Astrocyte (in vitro differentiated cells and primary cell): ENCODE data around the gene TLN1.

Source experiments
- EZH2 ChIP-seq: IDR thresholded peaks from 2 replicates; pipeline ENCODE4 v1.6.1; 2012; ENCODE audit warnings: mild to moderate bottlenecking, low read length, inconsistent platforms; ENCODE audit not compliant: insufficient read depth
- TF ChIP-seq, protein P1 (sequence below): IDR thresholded peaks from 2 replicates; pipeline ENCODE4 v1.5.1; 2011; ENCODE audit warnings: low read depth, mild to moderate bottlenecking, inconsistent platforms, low read length, moderate library complexity; ENCODE audit not compliant: insufficient read depth

DNA sequence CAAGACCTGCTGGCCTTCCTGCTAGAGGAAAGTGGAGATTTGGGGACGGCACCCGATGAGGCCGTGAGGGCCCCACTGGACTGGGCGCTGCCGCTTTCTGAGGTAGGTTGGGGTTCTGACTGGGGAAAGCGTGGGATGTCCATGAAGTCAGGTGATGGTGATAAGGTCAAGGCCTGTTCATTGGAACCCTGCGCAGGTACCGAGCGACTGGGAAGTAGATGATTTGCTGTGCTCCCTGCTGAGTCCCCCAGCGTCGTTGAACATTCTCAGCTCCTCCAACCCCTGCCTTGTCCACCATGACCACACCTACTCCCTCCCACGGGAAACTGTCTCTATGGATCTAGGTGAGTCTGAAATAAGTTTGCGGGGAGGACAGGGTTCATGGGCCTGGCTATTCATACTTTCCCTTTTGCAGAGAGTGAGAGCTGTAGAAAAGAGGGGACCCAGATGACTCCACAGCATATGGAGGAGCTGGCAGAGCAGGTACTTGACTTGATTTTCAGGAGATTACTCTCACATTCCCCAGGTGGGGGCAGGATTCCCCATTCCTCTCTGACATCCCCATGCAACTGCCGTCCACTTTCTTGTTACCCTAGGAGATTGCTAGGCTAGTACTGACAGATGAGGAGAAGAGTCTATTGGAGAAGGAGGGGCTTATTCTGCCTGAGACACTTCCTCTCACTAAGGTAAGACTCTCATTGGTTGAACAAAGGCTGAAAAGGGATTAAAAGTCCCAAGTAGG, 976 bp upstream of the TLN1 start:
- no peak for TF ChIP-seq EZH2
- TF ChIP-seq, protein P1, sequence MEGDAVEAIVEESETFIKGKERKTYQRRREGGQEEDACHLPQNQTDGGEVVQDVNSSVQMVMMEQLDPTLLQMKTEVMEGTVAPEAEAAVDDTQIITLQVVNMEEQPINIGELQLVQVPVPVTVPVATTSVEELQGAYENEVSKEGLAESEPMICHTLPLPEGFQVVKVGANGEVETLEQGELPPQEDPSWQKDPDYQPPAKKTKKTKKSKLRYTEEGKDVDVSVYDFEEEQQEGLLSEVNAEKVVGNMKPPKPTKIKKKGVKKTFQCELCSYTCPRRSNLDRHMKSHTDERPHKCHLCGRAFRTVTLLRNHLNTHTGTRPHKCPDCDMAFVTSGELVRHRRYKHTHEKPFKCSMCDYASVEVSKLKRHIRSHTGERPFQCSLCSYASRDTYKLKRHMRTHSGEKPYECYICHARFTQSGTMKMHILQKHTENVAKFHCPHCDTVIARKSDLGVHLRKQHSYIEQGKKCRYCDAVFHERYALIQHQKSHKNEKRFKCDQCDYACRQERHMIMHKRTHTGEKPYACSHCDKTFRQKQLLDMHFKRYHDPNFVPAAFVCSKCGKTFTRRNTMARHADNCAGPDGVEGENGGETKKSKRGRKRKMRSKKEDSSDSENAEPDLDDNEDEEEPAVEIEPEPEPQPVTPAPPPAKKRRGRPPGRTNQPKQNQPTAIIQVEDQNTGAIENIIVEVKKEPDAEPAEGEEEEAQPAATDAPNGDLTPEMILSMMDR: no peak
